Hematopoietic multipotent progenitor cell treated with erythropoietin and hydrocortisone succinate and interleukin-3 and kit ligand, for 8 days (in vitro differentiated cells): ENCODE measurements around the gene IL1RN.

Source experiments
- DNase-seq: peaks from one replicate; pipeline ENCODE4 v3.0.0-alpha.2; 2015

Gene IL1RN

GRCh38 chr2:113157118-113157896, 29.9 kb downstream of the IL1RN start:
- peak; percentile 40 for DNase-seq

GRCh38 chr2:113157897-113158753, 30.7 kb downstream of the IL1RN start:
- DNase-seq = no peak

GRCh38 chr2:113158884-113159553, 31.6 kb downstream of the IL1RN start:
- DNase-seq = no peak

GRCh38 chr2:113160248-113160647, 32.9 kb downstream of the IL1RN start:
- DNase-seq = no peak

- DNase-seq = no peak
Observed at GRCh38 chr2:113160962-113161361, 33.6 kb downstream of the IL1RN start.

- no peak for DNase-seq
Observed at GRCh38 chr2:113162173-113162572, 34.8 kb downstream of the IL1RN start.

GRCh38 chr2:113162869-113163268, 35.5 kb downstream of the IL1RN start:
- no peak for DNase-seq

GRCh38 chr2:113164215-113164929, 37.0 kb downstream of the IL1RN start:
- no peak for DNase-seq

- DNase-seq = no peak
Observed at GRCh38 chr2:113164930-113165585, 37.7 kb downstream of the IL1RN start.

GRCh38 chr2:113166187-113166645, 38.8 kb downstream of the IL1RN start:
- no peak for DNase-seq

- DNase-seq = no peak
Observed at GRCh38 chr2:113167115-113167932, 39.9 kb downstream of the IL1RN start.

GRCh38 chr2:113167962-113168340, 40.6 kb downstream of the IL1RN start:
- DNase-seq = no peak

GRCh38 chr2:113169002-113169530, 41.7 kb downstream of the IL1RN start:
- no peak for DNase-seq

- no peak for DNase-seq
Observed at GRCh38 chr2:113169586-113169985, 42.2 kb downstream of the IL1RN start.

- DNase-seq = no peak
Observed at GRCh38 chr2:113171334-113172075, 44.1 kb downstream of the IL1RN start.

- DNase-seq = no peak
Observed at GRCh38 chr2:113172721-113173541, 45.5 kb downstream of the IL1RN start.

GRCh38 chr2:113173542-113174375, 46.4 kb downstream of the IL1RN start, which contains the start of gene PSD4:
Gene PSD4 (plus strand): TSS chr2:113173971. CDS start chr2:113182457, 8,486 bp downstream.
- DNase-seq = peak; percentile 93

- peak; percentile 35 for DNase-seq
Observed at GRCh38 chr2:113174376-113174750, 47.0 kb downstream of the IL1RN start.
